H1 (cell line): ENCODE measurements around the gene ALG14. TPM values are rescaled to one million over a fixed set of nuclear protein-coding genes. Genes with fewer than 3 reads are reported as not detected.

Experiments
- CTCF ChIA-PET: fragments of 300-600 bp; sonication (Branson Sonifier 250); formaldehyde crosslinking; loops from one replicate; lab custom pipeline; 2021; ENCODE audit not compliant: partially characterized antibody; lab: Charles Lee
- POLR2A ChIA-PET: fragments of 300-600 bp; sonication (Branson Sonifier 250); formaldehyde crosslinking; loops from one replicate; lab custom pipeline; 2021; ENCODE audit warnings: inconsistent platforms; ENCODE audit not compliant: partially characterized antibody; lab: Charles Lee
- DNase-seq, 2 experiments: peaks; one replicate each; pipeline versions ENCODE4 v3.0.0 to v3.0.0-alpha.2; 2010 to 2022; ENCODE audit warnings: low spot score in 2 of 2, low read depth in 1 of 2, mixed read lengths in 1 of 2
- FAIRE-seq: peaks from 2 replicates; lab custom pipeline; 2011; peaks lifted over from hg19 to GRCh38; lab: Jason Lieb, UNC
- H2AFZ ChIP-seq: 2 replicates; pipeline ENCODE4 v1.8.1; 2012; ENCODE audit warnings: low read length, inconsistent platforms
- H2AK5ac ChIP-seq: 2 replicates; pipeline ENCODE4 v1.6.1; 2013; ENCODE audit warnings: low read depth, low read length
- H2BK120ac ChIP-seq: replicated peaks from 2 replicates; pipeline ENCODE3; 2013; ENCODE audit warnings: low read depth, low read length, inconsistent platforms
- H2BK12ac ChIP-seq: 2 replicates; pipeline ENCODE4 v1.6.1; 2013; ENCODE audit warnings: low read depth, low read length
- H2BK15ac ChIP-seq: 2 replicates; pipeline ENCODE4 v1.6.1; 2013; ENCODE audit warnings: low read length
- H2BK20ac ChIP-seq: 2 replicates; pipeline ENCODE4 v1.6.1; 2013; ENCODE audit warnings: low read length
- H2BK5ac ChIP-seq: 2 replicates; pipeline ENCODE4 v1.6.1; 2013; ENCODE audit warnings: low read depth, low read length
- H3K14ac ChIP-seq: 2 replicates; pipeline ENCODE4 v1.6.1; 2013; ENCODE audit warnings: inconsistent platforms; ENCODE audit not compliant: insufficient read length
- H3K18ac ChIP-seq: 2 replicates; pipeline ENCODE4 v1.6.1; 2013; ENCODE audit warnings: low read length; ENCODE audit errors: extremely low read depth
- H3K23ac ChIP-seq: 2 replicates; pipeline ENCODE4 v1.6.1; 2013; ENCODE audit warnings: inconsistent platforms; ENCODE audit not compliant: insufficient read length
- H3K23me2 ChIP-seq: 2 replicates; pipeline ENCODE4 v1.6.1; 2013; ENCODE audit warnings: low read depth, low read length
- H3K27ac ChIP-seq: 2 replicates; pipeline ENCODE4 v1.6.1; 2011; ENCODE audit warnings: low read depth, low read length, inconsistent platforms
- H3K27me3 ChIP-seq, 4 experiments: replicated peaks in 1 of 4; 1 replicate in 1 of 4; 2 replicates in 3 of 4; pipeline versions ENCODE4 v1.6.1 to v1.8.1; 2011 to 2013; ENCODE audit warnings: low read length in 3 of 4, mild to moderate bottlenecking in 3 of 4, inconsistent platforms in 2 of 4, mixed read lengths in 2 of 4, moderate library complexity in 1 of 4; ENCODE audit not compliant: control insufficient read depth in 3 of 4, insufficient read depth in 3 of 4; ENCODE audit errors: extremely low read depth in 1 of 4
- H3K36me3 ChIP-seq, 4 experiments: 2 replicates each; pipeline versions ENCODE4 v1.6.1 to v1.8.1; 2011 to 2013; ENCODE audit warnings: mild to moderate bottlenecking in 4 of 4, low read length in 3 of 4, moderate library complexity in 2 of 4, control low read depth in 1 of 4, inconsistent platforms in 1 of 4; ENCODE audit not compliant: insufficient read depth in 4 of 4, control insufficient read depth in 2 of 4
- H3K4ac ChIP-seq: replicated peaks from 2 replicates; pipeline ENCODE3; 2013; ENCODE audit warnings: low read length, low read depth, mixed read lengths, inconsistent platforms; ENCODE audit not compliant: insufficient read length
- H3K4me1 ChIP-seq, 4 experiments: replicated peaks in 1 of 4; 1 replicate in 1 of 4; 2 replicates in 3 of 4; pipeline versions ENCODE4 v1.6.1 to v1.8.1; 2011 to 2013; ENCODE audit warnings: low read length in 3 of 4, inconsistent platforms in 2 of 4, mixed read lengths in 1 of 4; ENCODE audit not compliant: insufficient read depth in 4 of 4, control insufficient read depth in 3 of 4
- H3K4me2 ChIP-seq, 2 experiments: 2 replicates each; pipeline versions ENCODE4 v1.6.1 to v1.8.1; 2011 to 2013; ENCODE audit warnings: low read depth in 2 of 2, low read length in 2 of 2, control low read depth in 1 of 2, inconsistent platforms in 1 of 2, mild to moderate bottlenecking in 1 of 2; ENCODE audit not compliant: insufficient read depth in 1 of 2
- H3K4me3 ChIP-seq, 4 experiments: fragments of 200-600, 300-600 bp in 1 of 4; sonication (generic), shearing (Covaris generic), sonication (Bioruptor Twin) in 1 of 4; 2 replicates each; pipeline versions ENCODE4 v1.5.1 to v1.8.1; 2011 to 2016; ENCODE audit warnings: low read length in 4 of 4, low read depth in 3 of 4, control low read depth in 2 of 4, inconsistent platforms in 2 of 4, mild to moderate bottlenecking in 2 of 4, mixed read lengths in 1 of 4, moderate library complexity in 1 of 4; ENCODE audit not compliant: insufficient read depth in 2 of 4; ENCODE audit errors: extremely low read depth in 1 of 4
- H3K56ac ChIP-seq: replicated peaks from 2 replicates; pipeline ENCODE3; 2013; ENCODE audit warnings: low read depth, mild to moderate bottlenecking, mixed read lengths, low read length, inconsistent platforms; ENCODE audit not compliant: insufficient read length
- H3K79me1 ChIP-seq: 2 replicates; pipeline ENCODE4 v1.6.1; 2013; ENCODE audit warnings: low read depth, low read length, control low read depth
- H3K79me2 ChIP-seq, 2 experiments: 2 replicates each; pipeline versions ENCODE4 v1.6.1 to v1.8.1; 2012 to 2013; ENCODE audit warnings: low read length in 2 of 2, mild to moderate bottlenecking in 2 of 2, inconsistent platforms in 1 of 2; ENCODE audit not compliant: insufficient read depth in 2 of 2, control insufficient read depth in 1 of 2
- H3K9ac ChIP-seq, 4 experiments: replicated peaks in 1 of 4; 1 replicate in 1 of 4; 2 replicates in 3 of 4; pipeline versions ENCODE4 v1.6.1 to v1.8.1; 2011 to 2013; ENCODE audit warnings: low read depth in 3 of 4, low read length in 3 of 4, control low read depth in 2 of 4, mild to moderate bottlenecking in 2 of 4, moderate library complexity in 2 of 4, inconsistent platforms in 1 of 4; ENCODE audit errors: extremely low read depth in 1 of 4
- H3K9me3 ChIP-seq, 2 experiments: 2 replicates each; pipeline versions ENCODE4 v1.6.1 to v1.8.1; 2012 to 2013; ENCODE audit warnings: mild to moderate bottlenecking in 2 of 2, moderate library complexity in 2 of 2, control low read depth in 1 of 2, inconsistent platforms in 1 of 2, low read depth in 1 of 2, low read length in 1 of 2, mixed read lengths in 1 of 2; ENCODE audit not compliant: insufficient read depth in 2 of 2
- H4K20me1 ChIP-seq, 2 experiments: replicated peaks in 1 of 2; 2 replicates each; pipeline versions ENCODE3 to v1.8.1; 2011 to 2013; ENCODE audit warnings: inconsistent platforms in 2 of 2, low read length in 2 of 2, mild to moderate bottlenecking in 1 of 2; ENCODE audit not compliant: insufficient read depth in 2 of 2, control insufficient read depth in 1 of 2
- H4K5ac ChIP-seq: 2 replicates; pipeline ENCODE4 v1.6.1; 2013; ENCODE audit warnings: low read length, low read depth, mixed read lengths, inconsistent platforms; ENCODE audit not compliant: insufficient read length
- H4K8ac ChIP-seq: 2 replicates; pipeline ENCODE4 v1.8.0; 2013; ENCODE audit warnings: mild to moderate bottlenecking, moderate library complexity, low read length, inconsistent platforms; ENCODE audit not compliant: insufficient read depth; ENCODE audit errors: extremely low read depth
- H4K91ac ChIP-seq: replicated peaks from 2 replicates; pipeline ENCODE3; 2013; ENCODE audit warnings: low read length, mixed read lengths, inconsistent platforms; ENCODE audit not compliant: insufficient read length
- RFX5 ChIP-seq: IDR thresholded peaks from 2 replicates; pipeline ENCODE4 v1.6.1; 2011; ENCODE audit warnings: low read depth, low read length, improper control_type of control experiment, borderline replicate concordance
- WGBS, 2 experiments: shearing (Covaris generic) in 1 of 2; methylation state at CpG; one replicate each; pipeline versions ENCODE4 v1.1.6 to v1.1.7; 2013 to 2015; ENCODE audit warnings: low lambda C conversion rate in 2 of 2, mixed read lengths in 2 of 2, inconsistent platforms in 1 of 2, low coverage in 1 of 2, missing lambda C conversion rate in 1 of 2; ENCODE audit not compliant: insufficient replicate concordance in 2 of 2, insufficient coverage in 1 of 2, insufficient read length in 1 of 2; ENCODE audit errors: extremely low coverage in 1 of 2, missing lambda C conversion rate in 1 of 2; 5-methylcytosine and 5-hydroxymethylcytosine counted together
- polyA plus RNA-seq, 7 experiments: library from polyadenylated mRNA; depleted of rRNA in 3 of 7; stranded (reverse) in 5 of 7; unstranded in 2 of 7; fragments of >200 nt in 5 of 7; fragments of 200-250 nt in 2 of 7; gene quantifications; 1 replicate in 5 of 7; 2 replicates in 1 of 7; 4 replicates in 1 of 7; pipeline versions ENCODE4 v1.2.1 to v1.2.3, GENCODE V29; 2011 to 2013; ENCODE audit warnings: missing spikeins in 2 of 7, mixed read lengths in 2 of 7
- total RNA-seq: library from RNA; stranded (reverse); fragmentation: NEBNext Ultra II Directional; extraction: Animal tissue kit (Norgen Biotek cat#: 25700); gene quantifications from 2 replicates; pipeline ENCODE4 v1.2.1, GENCODE V29; 2021
- TF ChIP-seq, protein P1 (sequence below): IDR thresholded peaks from 2 replicates; pipeline ENCODE4 v1.6.1; 2012; ENCODE audit warnings: low read length, inconsistent platforms

Gene ALG14
- total and polyA plus RNA-seq, 2 of the 8 experiments (the other 6 are each of a cell fraction or from before 2014, with no cell fraction given), result 0.95 to 1.3 TPM

DNA sequence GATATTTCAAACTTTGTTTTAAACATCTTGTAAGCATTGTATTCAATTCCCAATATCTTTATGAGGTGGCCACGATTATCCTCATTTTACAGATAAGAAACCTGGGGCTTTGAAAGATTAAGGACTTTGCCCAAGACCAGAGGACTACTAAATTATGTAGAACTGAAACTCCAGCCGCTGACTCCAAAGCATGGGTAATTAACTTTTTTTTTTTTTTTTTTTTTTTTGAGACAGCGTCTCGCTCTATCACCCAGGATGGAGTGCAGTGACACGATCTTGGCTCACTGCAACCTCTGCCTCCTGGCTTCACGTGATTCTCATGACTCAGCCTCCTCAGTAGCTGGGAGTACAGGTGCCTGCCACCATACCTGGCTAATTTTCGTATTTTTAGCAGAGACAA is 68.7 kb downstream of the ALG14 start:
- WGBS, 2 experiments, result 96% methylated on average over 7 of the region's 7 CpGs; no CpG with 5 or more reads in 1 of the 2 experiments
- no peak for FAIRE-seq

More for the DNA sequence above, 68.7 kb downstream of the ALG14 start:
- no peak overlapping the region for H2BK15ac ChIP-seq
- ChIA-PET POLR2A (interaction anchor here (1.7 kb wide), 1 partner anchor 11 kb away, joined by 5 read pairs; no protein-coding TSS in a partner anchor), CTCF (no interaction called here)
- H4K5ac ChIP-seq, result no peak overlapping the region
- H3K79me2 ChIP-seq, result no peaks in the 10 kb centered on the region
- H3K4me3 ChIP-seq, result no peak overlapping the region
- no peaks in the 10 kb centered on the region for H3K23me2 ChIP-seq
- no peak overlapping the region for H3K18ac ChIP-seq
- H3K56ac ChIP-seq, result no peak overlapping the region
- H3K4me1 ChIP-seq, result peaks cover 0 to 9% (median 0%) of the 10 kb centered on the region in 4 experiments; a peak in 2 of 7 replicates
- H3K27me3 ChIP-seq, result no peaks in the 10 kb centered on the region
- H3K14ac ChIP-seq, result no peak overlapping the region
- no peak overlapping the region for H2AK5ac ChIP-seq
- H2BK12ac ChIP-seq, result no peak overlapping the region
- no peak overlapping the region for H4K91ac ChIP-seq
- H3K9ac ChIP-seq, result no peak overlapping the region; a peak in 1 of 7 replicates
- H3K79me1 ChIP-seq, result no peaks in the 10 kb centered on the region
- no peak overlapping the region for H2AFZ ChIP-seq
- H2BK120ac ChIP-seq, result no peak overlapping the region
- H3K9me3 ChIP-seq, result no peaks in the 10 kb centered on the region
- H3K4me2 ChIP-seq, result no peak overlapping the region
- H2BK20ac ChIP-seq, result no peak overlapping the region
- no peak for DNase-seq
- no peak overlapping the region for H3K4ac ChIP-seq
- no peak overlapping the region for H4K8ac ChIP-seq
- H3K27ac ChIP-seq, result no peak overlapping the region
- no peaks in the 10 kb centered on the region for H4K20me1 ChIP-seq
- no peak overlapping the region for H3K23ac ChIP-seq
- no peaks in the 10 kb centered on the region; a peak in 1 of 8 replicates for H3K36me3 ChIP-seq
- H2BK5ac ChIP-seq, result no peak overlapping the region
- TF ChIP-seq, protein P1, sequence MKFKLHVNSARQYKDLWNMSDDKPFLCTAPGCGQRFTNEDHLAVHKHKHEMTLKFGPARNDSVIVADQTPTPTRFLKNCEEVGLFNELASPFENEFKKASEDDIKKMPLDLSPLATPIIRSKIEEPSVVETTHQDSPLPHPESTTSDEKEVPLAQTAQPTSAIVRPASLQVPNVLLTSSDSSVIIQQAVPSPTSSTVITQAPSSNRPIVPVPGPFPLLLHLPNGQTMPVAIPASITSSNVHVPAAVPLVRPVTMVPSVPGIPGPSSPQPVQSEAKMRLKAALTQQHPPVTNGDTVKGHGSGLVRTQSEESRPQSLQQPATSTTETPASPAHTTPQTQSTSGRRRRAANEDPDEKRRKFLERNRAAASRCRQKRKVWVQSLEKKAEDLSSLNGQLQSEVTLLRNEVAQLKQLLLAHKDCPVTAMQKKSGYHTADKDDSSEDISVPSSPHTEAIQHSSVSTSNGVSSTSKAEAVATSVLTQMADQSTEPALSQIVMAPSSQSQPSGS, result no peak
- TF ChIP-seq RFX5, result no peak
- TF ChIP-seq, all 59 proteins: peak for 0
